Activated CD4-positive, alpha-beta T cell treated with anti-CD3 and anti-CD28 coated beads for 48 hours (primary cell): ENCODE data around the gene MACF1.
"Not testable (repeated sequence)": the region's sequence is repeated elsewhere in the genome, so short reads cannot be mapped to it uniquely, and the experiment has no call there.

Experiments used
- DNase-seq: peaks from one replicate; pipeline ENCODE4 v3.0.0-alpha.2; 2020

The MACF1 gene

DNA sequence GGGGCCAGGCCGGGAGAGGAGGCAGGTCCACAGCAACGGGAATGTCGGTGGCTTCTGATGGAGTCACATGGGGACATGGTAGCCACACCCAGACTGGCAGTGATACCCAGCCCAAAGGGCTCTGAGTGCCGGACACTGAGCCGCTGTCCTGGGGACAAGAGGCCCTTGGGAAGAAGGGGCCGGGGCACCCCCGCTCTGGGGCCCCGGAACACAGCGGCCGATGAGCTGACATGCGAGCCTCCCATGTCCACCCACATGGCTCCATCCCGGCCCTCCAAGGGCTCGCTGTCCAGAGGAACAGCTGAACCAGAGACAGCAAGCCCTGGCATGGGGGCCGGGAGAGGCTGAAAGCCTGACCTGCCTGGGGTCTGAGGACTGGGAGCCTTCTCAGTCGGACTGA is 294.3 kb downstream of the MACF1 start:
- DNase-seq, result not testable (repeated sequence)

DNA sequence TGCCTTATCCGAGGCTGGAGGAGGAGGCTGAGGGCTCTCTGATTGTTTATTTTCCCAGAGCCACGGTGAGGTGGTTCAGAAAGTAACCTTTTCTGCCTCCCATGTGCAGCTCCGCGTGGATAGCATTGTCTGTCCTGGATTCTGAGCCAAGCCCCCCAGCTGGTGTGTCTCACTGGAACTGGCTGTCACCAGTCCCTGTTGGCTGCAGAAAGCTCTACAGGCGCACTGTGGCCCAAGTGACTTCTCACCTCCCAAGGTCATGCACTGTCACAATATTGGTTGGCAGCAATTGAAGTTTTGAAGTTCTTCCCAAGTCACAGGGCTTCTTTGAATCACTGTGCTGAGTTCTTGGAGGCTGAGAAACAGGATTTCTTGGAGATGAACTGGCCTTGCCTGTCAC is 295.2 kb downstream of the MACF1 start:
- DNase-seq, result no peak

- no peak for DNase-seq
Measured at GRCh38 chr1:39500862-39501389, 296.4 kb downstream of the MACF1 start.

DNA sequence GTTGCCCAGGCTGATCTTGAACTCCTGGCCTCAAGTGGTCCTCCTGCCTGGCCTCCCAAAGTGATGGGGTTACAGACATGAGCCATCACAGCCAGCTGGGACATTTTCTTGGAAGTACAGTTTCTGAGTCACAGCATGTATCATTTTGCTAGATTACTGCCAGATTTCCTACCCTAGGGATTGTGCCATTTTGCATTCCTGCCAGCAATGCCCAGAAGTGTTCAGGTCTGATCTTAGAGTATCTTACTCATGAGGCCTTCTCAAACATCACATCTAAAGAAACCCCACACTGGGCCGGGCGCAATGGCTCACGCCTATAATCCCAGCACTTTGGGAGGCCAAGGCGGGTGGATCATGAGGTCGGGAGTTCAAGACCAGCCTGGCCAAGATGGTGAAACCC is 297.2 kb downstream of the MACF1 start:
- DNase-seq, result no peak

DNA sequence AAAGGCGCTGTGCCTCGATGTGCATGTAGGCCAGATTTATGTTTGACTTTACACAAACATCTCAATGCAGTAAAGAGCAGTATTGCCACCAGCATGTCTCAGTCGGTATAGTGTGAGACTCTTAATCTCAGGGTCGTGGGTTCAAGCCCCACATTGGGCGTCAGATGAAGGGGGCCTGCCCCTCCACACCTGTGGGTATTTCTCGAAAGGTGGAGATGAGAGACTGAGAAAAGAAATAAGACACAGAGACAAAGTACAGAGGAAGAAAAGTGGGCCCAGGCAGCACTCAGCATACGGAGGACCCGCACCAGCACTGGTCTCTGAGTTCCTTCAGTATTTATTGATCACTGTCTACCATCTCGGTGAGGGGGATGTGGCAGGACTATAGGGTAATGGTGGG is 299.9 kb downstream of the MACF1 start:
- DNase-seq, result not testable (repeated sequence)

DNA sequence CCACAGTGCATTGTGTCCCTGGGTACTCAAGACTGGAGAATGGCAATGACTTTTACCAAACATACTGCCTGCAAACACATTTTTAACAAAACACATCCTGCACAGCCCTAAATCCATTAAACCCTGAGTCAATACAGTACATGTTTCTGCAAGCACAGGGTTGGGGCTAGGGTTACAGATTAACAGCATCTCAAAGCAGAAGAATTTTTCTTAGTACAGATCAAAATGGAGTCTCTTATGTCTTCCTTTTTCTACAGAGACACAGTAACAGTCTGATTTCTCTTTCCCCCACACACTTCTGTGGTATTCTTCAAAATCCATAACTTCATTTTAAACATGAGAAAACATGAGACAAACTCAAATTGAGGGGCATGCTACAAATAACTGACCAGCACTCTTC is 300.8 kb downstream of the MACF1 start:
- DNase-seq, result no peak

- DNase-seq, result no peak
Measured at GRCh38 chr1:39507230-39507928, 302.9 kb downstream of the MACF1 start.

GRCh38 chr1:39508266-39508665 is 303.8 kb downstream of the MACF1 start:
- DNase-seq, result no peak

DNA sequence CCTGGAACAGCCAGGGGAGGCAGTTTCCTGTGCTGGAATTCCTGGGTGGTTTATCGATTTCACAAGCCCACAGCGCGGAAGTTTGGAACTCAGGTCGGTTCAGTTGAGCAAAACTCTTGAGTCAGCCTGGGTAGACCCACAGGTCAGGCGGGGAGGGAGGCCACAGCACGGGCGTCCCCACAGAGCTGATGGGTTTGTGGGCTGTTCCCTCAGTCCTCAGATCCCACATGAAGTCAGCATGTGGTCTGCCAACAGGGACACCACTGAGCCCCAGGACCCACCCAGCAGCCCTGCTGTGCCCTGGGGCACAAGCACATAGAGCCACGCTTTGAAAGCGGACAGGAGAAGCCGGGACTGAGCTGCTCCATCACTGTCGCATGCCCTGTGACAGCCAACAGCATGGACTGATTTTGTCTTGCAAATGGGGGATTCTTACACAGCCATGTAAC is 304.4 kb downstream of the MACF1 start:
- no peak for DNase-seq

GRCh38 chr1:39509360-39510009 is 305.0 kb downstream of the MACF1 start:
- peak; percentile 17 for DNase-seq

- not testable (repeated sequence) for DNase-seq
Measured at GRCh38 chr1:39510570-39511186, 306.2 kb downstream of the MACF1 start.

GRCh38 chr1:39511477-39511876 is 307.0 kb downstream of the MACF1 start:
- not testable (repeated sequence) for DNase-seq

GRCh38 chr1:39512234-39512847 is 307.8 kb downstream of the MACF1 start:
- not testable (repeated sequence) for DNase-seq

DNA sequence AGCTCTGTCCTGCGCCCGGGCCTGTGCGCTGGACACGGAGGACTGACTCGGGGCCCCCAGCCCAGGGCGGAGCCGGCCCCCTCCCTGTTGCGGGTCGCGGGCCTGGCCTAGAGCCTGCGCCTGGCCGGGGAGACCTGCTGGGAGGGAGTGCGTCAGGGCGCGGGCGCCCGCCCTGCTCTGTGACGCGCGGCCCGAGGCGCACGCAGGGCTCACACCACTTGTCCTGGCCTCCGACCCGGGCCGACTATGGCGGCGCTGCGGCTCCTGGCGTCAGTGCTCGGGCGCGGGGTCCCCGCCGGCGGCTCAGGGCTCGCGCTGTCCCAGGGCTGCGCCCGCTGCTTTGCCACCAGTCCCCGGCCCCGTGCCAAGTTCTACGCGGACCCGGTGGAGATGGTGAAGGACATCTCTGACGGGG is 310.2 kb downstream of the MACF1 start:
- DNase-seq, result peak; percentile 12

- DNase-seq, result peak; percentile 45
Measured at GRCh38 chr1:39515131-39516086, 310.9 kb downstream of the MACF1 start.

DNA sequence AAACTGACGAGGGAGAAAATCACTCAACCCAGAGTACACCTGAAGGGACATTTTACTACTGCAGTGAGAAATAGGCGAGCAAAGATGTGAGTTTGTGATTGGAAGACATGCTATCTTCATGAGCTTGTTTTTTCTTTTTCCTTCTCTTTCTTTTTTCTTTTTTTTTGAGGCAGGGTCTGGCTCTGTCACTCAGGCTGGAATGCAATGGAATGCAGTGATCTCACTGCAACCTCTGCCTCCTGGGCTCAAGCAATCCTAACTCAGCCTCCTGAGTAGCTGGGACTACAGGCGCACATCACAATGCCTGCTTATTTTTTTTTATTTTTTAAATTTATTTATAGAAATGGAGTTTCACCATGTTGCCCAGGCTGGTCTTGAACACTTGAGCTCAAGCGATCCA is 312.3 kb downstream of the MACF1 start:
- DNase-seq, result not testable (repeated sequence)

DNA sequence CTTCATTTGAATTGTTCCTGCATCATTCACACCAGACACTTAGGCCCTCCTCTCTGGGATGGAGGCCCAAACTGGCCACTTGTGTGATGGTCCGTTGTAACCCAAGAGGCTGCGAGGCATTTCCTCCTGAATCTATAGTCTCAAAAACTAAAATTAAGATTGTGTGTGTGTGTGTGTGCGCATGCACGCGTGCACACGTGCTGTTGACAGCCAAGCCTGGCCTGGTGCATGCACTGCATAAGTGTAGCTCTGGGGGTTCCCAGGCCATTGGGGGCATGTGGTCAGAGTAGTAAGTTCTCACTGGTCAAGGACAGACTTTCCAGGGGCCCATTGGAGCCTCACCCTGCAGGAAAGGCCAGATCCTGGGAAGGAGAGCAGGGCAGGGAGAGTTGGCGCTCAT is 313.4 kb downstream of the MACF1 start:
- not testable (repeated sequence) for DNase-seq

DNA sequence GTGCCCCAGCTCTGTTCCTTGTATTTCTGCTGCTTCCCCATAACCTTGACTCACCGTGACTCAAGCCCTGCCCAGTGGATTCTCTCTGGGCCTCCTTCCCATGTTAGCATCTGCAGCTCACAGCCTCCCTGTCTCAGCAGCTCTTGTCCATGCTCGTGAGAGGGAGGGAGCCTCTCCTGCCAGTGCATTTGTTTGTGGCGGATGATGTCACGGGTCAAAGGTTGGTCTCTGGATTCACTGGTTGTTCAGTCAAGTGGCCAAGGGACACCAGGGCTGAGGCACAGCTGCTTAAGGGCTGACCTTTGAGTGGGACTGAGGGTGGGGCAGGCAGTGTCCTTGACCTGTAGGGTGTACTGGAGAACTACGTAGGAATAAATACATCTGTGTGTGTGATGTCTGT is 314.9 kb downstream of the MACF1 start:
- DNase-seq, result not testable (repeated sequence)

- not testable (repeated sequence) for DNase-seq
Measured at GRCh38 chr1:39522221-39522620, 317.7 kb downstream of the MACF1 start.

DNA sequence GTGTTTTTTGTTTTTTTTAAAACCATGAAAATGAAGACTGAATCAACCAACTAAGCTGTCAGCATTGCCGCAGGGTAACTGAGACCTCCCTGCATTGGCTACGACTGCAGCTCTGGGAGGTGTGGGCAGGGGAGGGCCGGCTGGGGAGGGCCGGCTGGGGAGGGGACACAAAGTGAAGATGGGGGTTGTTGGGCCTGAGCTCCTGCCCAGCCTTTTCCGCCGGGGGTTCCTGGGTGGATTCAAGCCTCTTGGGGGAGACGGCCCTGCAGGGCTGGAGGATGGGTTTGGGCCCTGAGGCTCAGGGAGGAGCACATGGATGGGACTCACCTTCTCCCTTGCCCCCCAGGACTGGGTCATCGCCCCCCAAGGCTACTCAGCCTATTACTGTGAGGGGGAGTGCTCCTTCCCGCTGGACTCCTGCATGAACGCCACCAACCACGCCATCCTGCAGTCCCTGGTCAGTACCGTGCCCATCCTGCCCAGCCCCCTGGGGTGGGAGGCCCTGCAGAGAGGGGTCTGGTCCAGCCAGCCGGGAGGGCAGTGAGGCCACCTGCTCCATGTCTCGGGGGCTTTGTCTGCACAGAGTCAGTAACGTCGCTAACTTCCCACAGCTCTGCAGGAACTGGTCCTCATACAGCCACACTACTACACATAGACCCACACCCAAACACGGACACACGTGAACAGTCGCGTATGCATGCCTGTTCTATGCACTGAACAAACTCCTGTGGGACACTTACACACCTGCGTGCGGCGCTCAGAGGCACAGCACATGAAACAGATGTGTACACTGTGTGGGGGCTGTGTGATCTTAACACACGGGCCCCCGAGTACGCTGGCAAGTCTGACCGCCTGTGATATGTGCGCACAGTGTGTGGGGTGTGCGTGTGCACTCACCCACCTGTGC is 318.4 kb downstream of the MACF1 start:
- no peak for DNase-seq

GRCh38 chr1:39524171-39524570 is 319.7 kb downstream of the MACF1 start:
- no peak for DNase-seq
